Keratinocyte (primary cell): ENCODE data around the gene NRDE2. TPM values are rescaled to one million over a fixed set of nuclear protein-coding genes. Genes with fewer than 3 reads are reported as not detected.

Experiments used
- DNase-seq: peaks from one replicate; pipeline ENCODE4 v3.0.0-alpha.2; 2011; ENCODE audit warnings: low read depth, missing footprints, low spot score
- FAIRE-seq: peaks from 2 replicates; lab custom pipeline; 2011; peaks lifted over from hg19 to GRCh38; lab: Jason Lieb, UNC
- H2AFZ ChIP-seq: 2 replicates; pipeline ENCODE4 v1.6.0; 2012; ENCODE audit warnings: low read length, control low read depth, inconsistent platforms; ENCODE audit not compliant: control insufficient read depth
- H3K27ac ChIP-seq: 2 replicates; pipeline ENCODE4 v1.5.1; 2011; ENCODE audit warnings: low read length; ENCODE audit not compliant: control insufficient read depth, insufficient read depth
- H3K27me3 ChIP-seq: 3 replicates; pipeline ENCODE4 v1.6.0; 2011; ENCODE audit warnings: low read length; ENCODE audit not compliant: control insufficient read depth, insufficient read depth; ENCODE audit errors: extremely low read depth
- H3K36me3 ChIP-seq, 2 experiments: 2 replicates in 1 of 2; 3 replicates in 1 of 2; pipeline ENCODE4 v1.5.1; 2011; ENCODE audit warnings: low read length in 2 of 2, mild to moderate bottlenecking in 1 of 2; ENCODE audit not compliant: control insufficient read depth in 2 of 2, insufficient read depth in 2 of 2; ENCODE audit errors: extremely low read depth in 1 of 2
- H3K4me1 ChIP-seq: 3 replicates; pipeline ENCODE4 v1.5.1; 2011; ENCODE audit warnings: low read length; ENCODE audit not compliant: control insufficient read depth, insufficient read depth; ENCODE audit errors: extremely low read depth
- H3K4me2 ChIP-seq: 3 replicates; pipeline ENCODE4 v1.6.0; 2011; ENCODE audit warnings: low read depth, low read length; ENCODE audit not compliant: control insufficient read depth, insufficient read depth; ENCODE audit errors: extremely low read depth
- H3K4me3 ChIP-seq, 3 experiments: fragments of 200-600 bp in 1 of 3; sonication (generic) in 1 of 3; 2 replicates in 2 of 3; 3 replicates in 1 of 3; pipeline ENCODE4 v1.5.1; 2011 to 2016; ENCODE audit warnings: low read length in 3 of 3, mild to moderate bottlenecking in 3 of 3, control low read depth in 2 of 3, inconsistent platforms in 1 of 3, low read depth in 1 of 3, mixed read lengths in 1 of 3, mixed run types in 1 of 3, moderate library complexity in 1 of 3; ENCODE audit not compliant: control insufficient read depth in 2 of 3, insufficient read depth in 2 of 3; ENCODE audit errors: extremely low read depth in 1 of 3
- H3K79me2 ChIP-seq: 2 replicates; pipeline ENCODE4 v1.6.0; 2012; ENCODE audit warnings: low read length; ENCODE audit not compliant: control insufficient read depth, insufficient read depth
- H3K9ac ChIP-seq: 3 replicates; pipeline ENCODE4 v1.6.0; 2011; ENCODE audit warnings: low read length; ENCODE audit not compliant: control insufficient read depth, insufficient read depth; ENCODE audit errors: extremely low read depth
- H3K9me1 ChIP-seq: 3 replicates; pipeline ENCODE4 v1.6.0; 2011; ENCODE audit warnings: low read length; ENCODE audit not compliant: control insufficient read depth, insufficient read depth; ENCODE audit errors: extremely low read depth
- H3K9me3 ChIP-seq: 2 replicates; pipeline ENCODE4 v1.5.1; 2012; ENCODE audit warnings: low read depth, low read length; ENCODE audit not compliant: control insufficient read depth
- H4K20me1 ChIP-seq: 3 replicates; pipeline ENCODE4 v1.6.0; 2011; ENCODE audit warnings: low read length; ENCODE audit not compliant: control insufficient read depth, insufficient read depth; ENCODE audit errors: extremely low read depth
- EZH2 ChIP-seq: IDR thresholded peaks from one replicate; pipeline ENCODE4 v1.6.1; 2012; ENCODE audit warnings: inconsistent platforms, mild to moderate bottlenecking, low read length, moderate library complexity
- dilution Hi-C: fragments of 300-500 bp; cut with MboI; formaldehyde crosslinking; loops from one replicate; pipeline ENCODE4 v1.7.0; 2020; ENCODE audit warnings: low sequenced_read_pairs; ENCODE audit not compliant: extremely low pct_ligation_motif_present
- polyA plus RNA-seq, 5 experiments: library from polyadenylated mRNA; depleted of rRNA in 3 of 5; stranded (reverse) in 3 of 5; stranded (forward) in 1 of 5; unstranded in 1 of 5; fragments of >200 nt; gene quantifications; 1 replicate in 1 of 5; 2 replicates in 3 of 5; 3 replicates in 1 of 5; pipeline versions ENCODE4 v1.2.1 to v1.2.3, GENCODE V29; 2011 to 2012; ENCODE audit warnings: missing spikeins in 2 of 5, low read depth in 1 of 5, low replicate concordance in 1 of 5
- TF ChIP-seq, protein P1 (sequence below), 3 experiments: IDR thresholded peaks in 1 of 3; conservative IDR thresholded peaks in 1 of 3; optimal IDR thresholded peaks in 1 of 3; 2 replicates in 2 of 3; 3 replicates in 1 of 3; pipeline versions ENCODE3 to v1.5.1; 2011; ENCODE audit warnings: low read length in 3 of 3, mild to moderate bottlenecking in 3 of 3, moderate library complexity in 2 of 3, control low read depth in 1 of 3, inconsistent platforms in 1 of 3; ENCODE audit not compliant: insufficient read depth in 2 of 3; ENCODE audit errors: extremely low read depth in 1 of 3

NRDE2 gene
- polyA plus RNA-seq, 1 donor (not counting 4 experiments of a cell fraction or from before 2014, with no cell fraction given) = 9.2 TPM

GRCh38 chr14:90275820-90276219, 55.9 kb downstream of the NRDE2 start:
- Histone ChIP-seq H3K36me3 (peaks cover 11 to 24% of the 10 kb centered on the region in 2 experiments), H3K27me3 (no peaks in the 10 kb centered on the region), H4K20me1 (no peaks in the 10 kb centered on the region), H2AFZ (no peak overlapping the region), H3K4me2 (no peak overlapping the region), H3K4me1 (peaks cover 17% of the 10 kb centered on the region), H3K27ac (no peak overlapping the region), H3K79me2 (no peaks in the 10 kb centered on the region), H3K9me3 (no peaks in the 10 kb centered on the region), H3K9me1 (no peaks in the 10 kb centered on the region), H3K4me3 (no peak overlapping the region), H3K9ac (no peak overlapping the region)
- dilution Hi-C loops = no loop called here
- FAIRE-seq (no peak), DNase-seq (no peak)
- TF ChIP-seq, protein P1, sequence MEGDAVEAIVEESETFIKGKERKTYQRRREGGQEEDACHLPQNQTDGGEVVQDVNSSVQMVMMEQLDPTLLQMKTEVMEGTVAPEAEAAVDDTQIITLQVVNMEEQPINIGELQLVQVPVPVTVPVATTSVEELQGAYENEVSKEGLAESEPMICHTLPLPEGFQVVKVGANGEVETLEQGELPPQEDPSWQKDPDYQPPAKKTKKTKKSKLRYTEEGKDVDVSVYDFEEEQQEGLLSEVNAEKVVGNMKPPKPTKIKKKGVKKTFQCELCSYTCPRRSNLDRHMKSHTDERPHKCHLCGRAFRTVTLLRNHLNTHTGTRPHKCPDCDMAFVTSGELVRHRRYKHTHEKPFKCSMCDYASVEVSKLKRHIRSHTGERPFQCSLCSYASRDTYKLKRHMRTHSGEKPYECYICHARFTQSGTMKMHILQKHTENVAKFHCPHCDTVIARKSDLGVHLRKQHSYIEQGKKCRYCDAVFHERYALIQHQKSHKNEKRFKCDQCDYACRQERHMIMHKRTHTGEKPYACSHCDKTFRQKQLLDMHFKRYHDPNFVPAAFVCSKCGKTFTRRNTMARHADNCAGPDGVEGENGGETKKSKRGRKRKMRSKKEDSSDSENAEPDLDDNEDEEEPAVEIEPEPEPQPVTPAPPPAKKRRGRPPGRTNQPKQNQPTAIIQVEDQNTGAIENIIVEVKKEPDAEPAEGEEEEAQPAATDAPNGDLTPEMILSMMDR (optimal IDR thresholded peaks at IDR 0.05 in 1 of 3, IDR thresholded peaks at IDR 0.05 in 1 of 3, conservative IDR thresholded peaks at IDR 0.05 in 1 of 3; ENCODE audit: extremely low read depth in 1 of 3, insufficient read depth in 2 of 3, low read length in 3 of 3) = no peak
- TF ChIP-seq EZH2 = no peak

- H3K9me1 ChIP-seq = no peaks in the 10 kb centered on the region
- no peak overlapping the region for H3K4me2 ChIP-seq
- no peaks in the 10 kb centered on the region for H4K20me1 ChIP-seq
- H3K27ac ChIP-seq = no peak overlapping the region
- TF ChIP-seq, protein P1 (optimal IDR thresholded peaks at IDR 0.05 in 1 of 3, IDR thresholded peaks at IDR 0.05 in 1 of 3, conservative IDR thresholded peaks at IDR 0.05 in 1 of 3; ENCODE audit: extremely low read depth in 1 of 3, insufficient read depth in 2 of 3, low read length in 3 of 3) = no peak
- TF ChIP-seq EZH2 = no peak
- H3K4me3 ChIP-seq = no peak overlapping the region
- DNase-seq = no peak
- FAIRE-seq = no peak
- H2AFZ ChIP-seq = no peak overlapping the region
- peaks cover 13% of the 10 kb centered on the region for H3K4me1 ChIP-seq
- peaks cover 14 to 27% of the 10 kb centered on the region in 2 experiments for H3K36me3 ChIP-seq
- H3K27me3 ChIP-seq = no peaks in the 10 kb centered on the region
- H3K9ac ChIP-seq = no peak overlapping the region
- dilution Hi-C loops = no loop called here
- no peaks in the 10 kb centered on the region for H3K79me2 ChIP-seq
- no peaks in the 10 kb centered on the region for H3K9me3 ChIP-seq
Measured at GRCh38 chr14:90275458-90275814, 56.3 kb downstream of the NRDE2 start.
